ENCODE results near the gene AP3D1. TPM values are rescaled to one million over a fixed set of nuclear protein-coding genes. Genes with fewer than 3 reads are reported as not detected.
"Not testable (repeated sequence)": the region's sequence is repeated elsewhere in the genome, so short reads cannot be mapped to it uniquely, and the experiment has no call there.

Gene AP3D1
- 127 TPM for polyA plus RNA-seq (2013, experiment 1 of 2; ENCODE audit: insufficient read length)
- 124 TPM for polyA plus RNA-seq (2013, experiment 2 of 2; ENCODE audit: insufficient read length)

- DNase-seq, result peak; percentile 100
Measured at GRCh38 chr19:2151339-2152229, at the start of gene AP3D1. AP3D1 (minus strand) TSS chr19:2151566; CDS start chr19:2151334, 232 bp downstream.

- not testable (repeated sequence) for DNase-seq
Measured at GRCh38 chr19:2200624-2201294, 49.4 kb upstream of the AP3D1 start.

GRCh38 chr19:2199861-2200623 lies 48.7 kb upstream of the AP3D1 start:
- DNase-seq, result no peak

GRCh38 chr19:2199215-2199614 lies 47.8 kb upstream of the AP3D1 start:
- no peak for DNase-seq

DNA sequence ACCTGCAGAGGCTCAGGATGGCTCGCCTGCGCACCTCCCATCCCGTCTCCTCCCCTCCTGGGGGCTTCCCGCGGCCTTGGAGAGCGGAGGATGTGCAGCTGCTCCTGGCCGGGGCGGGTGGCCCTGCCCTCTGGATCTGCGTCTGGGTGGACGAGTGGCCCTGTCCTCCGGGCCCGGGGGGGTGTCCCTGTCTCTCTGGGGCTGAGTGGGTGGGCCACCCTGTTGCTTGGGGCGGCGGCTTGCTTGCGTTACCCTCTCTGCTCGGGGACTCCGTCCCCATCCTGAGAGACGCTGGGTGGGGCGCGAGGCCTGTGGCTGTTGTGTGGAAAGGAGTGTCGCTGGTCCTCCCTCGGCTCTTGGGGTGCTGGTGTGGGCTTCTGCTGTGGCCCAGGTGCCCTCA lies 47.0 kb upstream of the AP3D1 start:
- no peak for DNase-seq

GRCh38 chr19:2197270-2197669 lies 45.9 kb upstream of the AP3D1 start:
- DNase-seq, result no peak

- DNase-seq, result no peak
Measured at GRCh38 chr19:2195914-2196313, 44.5 kb upstream of the AP3D1 start.

- no peak for DNase-seq
Measured at GRCh38 chr19:2195361-2195760, 44.0 kb upstream of the AP3D1 start.

DNA sequence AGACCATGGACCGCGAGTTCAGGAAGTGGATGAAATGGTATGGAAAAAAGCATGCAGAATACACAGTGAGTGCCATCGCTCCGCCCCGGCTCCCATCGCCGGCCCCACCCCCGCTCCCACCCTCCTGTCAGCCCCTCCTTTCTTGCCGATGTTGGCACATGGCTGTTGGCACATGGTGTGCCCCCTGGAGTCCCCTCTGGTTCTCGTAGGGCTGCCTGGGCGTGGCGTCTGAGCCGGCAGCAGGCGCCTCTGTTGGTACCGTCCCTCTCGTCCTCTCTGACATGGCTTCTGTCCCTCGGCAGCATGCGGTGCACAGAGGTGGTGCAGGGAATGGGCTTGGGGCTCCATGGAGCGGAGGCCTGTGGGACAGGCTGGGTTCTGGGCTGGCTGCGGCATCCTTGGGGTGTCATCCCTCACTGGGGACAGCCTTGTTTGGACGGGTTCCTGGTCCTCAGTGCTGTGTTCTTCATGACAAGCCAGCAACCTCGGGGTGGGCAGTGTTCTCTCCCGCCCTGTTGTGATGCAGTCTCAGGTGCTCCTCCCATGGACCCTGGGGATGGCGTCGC lies 43.2 kb upstream of the AP3D1 start:
- DNase-seq, result no peak

DNA sequence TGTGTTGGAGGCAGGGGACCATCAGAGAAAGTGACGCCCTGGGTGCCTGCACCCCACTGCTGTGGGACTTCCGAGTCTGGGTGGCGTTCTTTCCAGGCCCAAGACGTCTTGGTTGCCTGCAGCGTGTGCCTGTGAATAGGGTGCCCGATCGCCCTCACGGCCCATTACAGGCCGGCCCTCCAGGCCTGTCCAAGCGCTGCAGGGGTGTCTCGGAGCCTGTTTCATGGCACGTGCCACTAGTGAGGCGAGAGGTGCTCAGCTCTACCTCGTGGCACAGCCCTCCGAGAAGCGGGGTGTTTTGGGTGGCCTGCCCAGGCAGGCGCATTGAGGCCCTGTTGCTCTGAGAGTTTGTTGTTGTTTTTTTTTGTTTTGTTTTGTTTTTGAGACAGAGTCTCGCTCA lies 42.4 kb upstream of the AP3D1 start:
- DNase-seq, result no peak

DNA sequence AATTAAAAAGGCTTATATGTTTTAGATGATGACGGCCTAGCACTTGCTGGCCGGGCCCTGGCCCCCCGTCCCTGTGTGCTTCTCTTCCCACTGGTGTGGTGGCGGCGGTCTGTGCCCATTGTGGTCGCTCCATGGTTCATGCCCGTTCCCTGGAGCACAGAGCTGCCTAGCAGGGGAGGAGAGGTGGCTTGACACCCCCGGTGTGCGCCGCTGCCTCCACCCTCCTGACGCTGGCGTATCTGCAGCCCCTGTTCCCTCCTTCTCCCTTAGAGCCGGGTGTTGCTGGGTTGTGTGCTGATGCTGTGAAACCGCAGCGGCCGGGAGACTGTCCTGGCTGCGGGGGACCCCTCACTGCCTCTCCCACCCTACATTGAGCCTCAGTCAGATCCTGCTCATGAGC lies 41.5 kb upstream of the AP3D1 start:
- no peak for DNase-seq

DNA sequence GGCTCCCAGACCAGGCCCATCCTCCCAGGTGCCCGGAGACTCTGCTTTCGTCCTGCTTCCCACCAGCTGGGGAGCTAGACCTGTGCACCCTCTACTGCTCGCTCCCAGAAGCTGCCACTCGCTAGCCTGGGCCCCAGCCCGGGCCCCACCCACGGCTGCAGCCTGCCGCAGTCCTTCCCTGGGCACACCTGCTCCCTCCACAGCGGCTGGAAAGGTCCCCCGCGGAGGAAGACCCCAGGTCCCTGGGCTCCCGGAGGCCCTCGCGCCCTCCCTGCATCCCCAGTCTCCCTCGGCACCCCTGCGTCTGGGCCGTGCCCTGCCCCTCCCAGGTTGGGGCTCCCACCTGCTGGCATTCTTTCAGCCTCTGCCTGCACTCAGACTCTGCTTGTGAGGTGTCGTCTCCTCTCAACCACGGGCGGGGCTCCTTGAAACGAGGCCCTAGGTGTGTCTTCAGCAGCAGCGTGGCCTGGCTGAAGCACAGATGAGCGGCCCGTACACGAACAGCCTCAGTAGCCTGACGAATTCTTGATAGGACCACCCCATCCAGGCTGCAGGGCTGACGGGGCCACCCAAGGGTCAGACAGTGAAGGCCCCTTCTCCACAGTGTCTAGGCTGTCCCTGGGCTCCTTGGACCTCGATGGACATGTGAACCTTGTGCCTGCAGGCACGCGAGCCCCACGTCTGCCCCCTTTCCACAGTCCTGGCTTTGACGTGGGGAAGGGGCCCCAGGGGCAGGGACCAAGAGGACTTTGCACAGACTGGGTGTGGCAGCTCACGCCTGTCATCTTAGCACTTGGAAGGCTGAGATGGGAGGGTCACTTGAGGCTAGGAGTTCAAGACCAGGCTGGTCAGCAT lies 40.3 kb upstream of the AP3D1 start:
- DNase-seq, result no peak

DNA sequence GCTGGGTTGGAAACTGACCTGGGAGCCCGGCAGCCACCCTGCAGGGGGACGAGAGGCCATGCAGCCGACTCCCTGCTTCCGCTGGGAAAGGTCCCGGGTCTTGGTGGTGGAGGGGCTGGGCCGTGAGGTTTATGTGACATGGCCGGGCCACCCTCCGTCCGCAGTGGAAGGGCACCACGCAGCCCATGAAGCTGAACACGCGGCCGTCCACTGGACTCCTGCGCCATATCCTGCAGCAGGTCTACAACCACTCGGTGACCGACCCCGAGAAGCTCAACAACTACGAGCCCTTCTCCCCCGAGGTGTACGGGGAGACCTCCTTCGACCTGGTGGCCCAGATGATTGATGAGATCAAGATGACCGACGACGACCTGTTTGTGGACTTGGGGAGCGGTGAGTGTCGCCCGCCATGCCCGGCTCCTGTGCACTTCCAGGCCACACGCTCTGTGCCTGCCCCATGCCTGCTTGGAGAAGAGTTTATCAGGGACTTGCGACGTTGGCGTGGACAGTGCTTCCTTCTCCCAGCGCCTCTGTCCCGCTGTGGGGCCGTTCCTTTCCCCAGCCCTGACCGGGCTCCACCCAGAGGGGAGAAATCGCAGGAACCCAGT lies 39.6 kb upstream of the AP3D1 start:
- no peak for DNase-seq

DNA sequence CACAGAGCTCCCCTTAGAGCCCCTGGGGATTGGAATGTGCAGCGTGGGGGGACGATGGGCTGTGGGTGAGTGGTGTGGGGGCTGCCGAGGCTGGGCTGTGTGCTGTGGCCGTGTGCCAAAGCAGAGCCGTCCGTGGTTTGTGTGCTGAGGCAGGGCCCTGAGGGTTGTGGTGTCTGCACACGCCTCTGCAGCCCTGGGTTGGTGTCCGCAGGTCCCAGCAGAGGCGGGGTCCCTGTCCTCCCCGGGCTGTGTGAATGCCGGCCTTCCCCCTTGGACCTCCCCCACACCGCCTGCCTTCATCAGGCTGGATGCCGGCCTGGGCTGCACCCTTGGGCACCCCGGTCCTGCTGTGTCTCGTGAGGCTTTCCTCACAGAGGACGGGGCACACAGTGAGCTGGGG lies 38.5 kb upstream of the AP3D1 start:
- no peak for DNase-seq

DNA sequence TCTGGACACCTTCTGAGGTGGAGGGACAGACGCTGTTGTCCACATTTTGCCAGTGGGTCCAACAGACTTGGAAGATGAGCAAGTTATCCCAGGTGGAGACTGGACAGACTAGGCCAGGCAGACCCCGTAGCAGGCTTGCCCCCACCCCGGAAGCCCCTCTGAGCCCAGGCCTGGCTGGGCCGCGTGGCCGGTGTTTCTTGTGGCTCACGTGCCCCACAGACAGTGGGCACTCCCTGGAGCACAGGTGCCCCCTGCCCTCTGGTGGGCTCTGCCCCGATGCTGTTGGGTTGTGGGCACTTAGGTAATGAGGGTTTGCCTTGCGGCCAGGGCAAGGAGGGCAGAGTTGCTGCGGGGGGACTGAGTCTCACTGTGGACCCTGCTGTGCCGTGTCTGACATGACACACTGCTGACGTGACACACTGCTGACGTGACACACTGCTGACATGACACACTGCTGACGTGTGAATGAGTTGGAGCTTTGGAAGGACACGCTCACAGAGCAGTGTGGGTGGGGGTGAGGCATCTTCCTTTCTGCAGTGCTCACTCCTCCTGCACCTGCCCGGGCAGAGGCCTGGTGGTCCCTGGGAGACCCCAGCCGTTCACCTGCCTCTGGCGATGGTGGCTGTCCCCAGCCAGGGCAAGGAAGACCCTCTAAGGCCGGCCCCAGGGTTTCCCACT lies 37.5 kb upstream of the AP3D1 start:
- DNase-seq, result peak; percentile 46

- DNase-seq, result no peak
Measured at GRCh38 chr19:2187159-2187558, 35.8 kb upstream of the AP3D1 start.

GRCh38 chr19:2186071-2186846 lies 34.9 kb upstream of the AP3D1 start:
- DNase-seq, result peak; percentile 99

DNA sequence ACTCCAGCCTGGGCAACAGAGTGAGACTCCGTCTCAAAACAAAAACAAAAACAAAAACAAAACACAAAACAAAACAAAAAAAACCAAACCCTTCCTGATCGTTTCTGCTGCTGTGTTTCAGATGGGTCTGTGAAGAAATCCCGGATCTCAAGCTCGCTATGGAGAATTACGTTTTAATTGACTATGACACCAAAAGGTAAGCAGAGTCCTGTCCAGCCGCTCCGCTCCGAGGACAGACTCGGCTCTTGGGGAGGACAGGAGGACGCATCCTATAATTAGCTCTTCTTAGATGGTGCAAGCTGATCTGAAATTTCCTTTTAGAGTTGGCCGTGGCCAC lies 34.3 kb upstream of the AP3D1 start:
- no peak for DNase-seq

GRCh38 chr19:2184422-2184975 lies 33.1 kb upstream of the AP3D1 start:
- no peak for DNase-seq

DNA sequence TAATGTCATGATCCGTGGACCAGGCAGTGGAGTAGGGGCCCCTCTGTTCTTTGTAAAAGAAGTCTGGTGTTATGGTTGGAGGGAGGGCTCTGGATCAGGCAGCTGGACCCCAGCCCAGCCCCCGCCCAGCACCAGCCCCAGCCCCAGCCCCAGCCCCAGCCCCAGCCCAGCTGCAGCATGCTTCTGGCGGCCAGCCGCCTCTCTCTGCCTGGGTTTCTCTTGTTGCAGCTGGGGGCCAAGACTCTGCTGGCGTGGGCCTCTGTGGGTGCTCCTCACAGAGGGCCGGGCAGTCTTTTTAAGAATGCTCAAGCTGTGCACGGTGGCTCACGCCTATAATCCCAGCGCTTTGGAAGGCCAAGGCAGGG lies 30.2 kb upstream of the AP3D1 start:
- DNase-seq, result no peak

Data from fibroblast of skin of abdomen (primary cell).